ENCODE results near the gene AASDH. TPM values are rescaled to one million over a fixed set of nuclear protein-coding genes. Genes with fewer than 3 reads are reported as not detected.

AASDH gene
- polyA plus RNA-seq, 1 donor (not counting 4 experiments of a cell fraction or from before 2014, with no cell fraction given): 15.5 TPM

GRCh38 chr4:56321251-56321650 lies 66.0 kb downstream of the AASDH start:
- Histone ChIP-seq H4K20me1 (ENCODE audit: control insufficient read depth, extremely low read depth, insufficient read depth, low read length) (no peaks in the 10 kb centered on the region), H3K27ac (ENCODE audit: control insufficient read depth, insufficient read depth, low read length) (no peak overlapping the region), H3K4me3 (ENCODE audit: control insufficient read depth in 2 of 3, extremely low read depth in 1 of 3, insufficient read depth in 2 of 3, low read depth in 1 of 3, low read length in 3 of 3) (no peak overlapping the region), H3K9me3 (ENCODE audit: control insufficient read depth, low read depth, low read length) (no peaks in the 10 kb centered on the region), H3K4me2 (ENCODE audit: control insufficient read depth, extremely low read depth, insufficient read depth, low read depth, low read length) (no peak overlapping the region), H3K36me3 (ENCODE audit: control insufficient read depth in 2 of 2, extremely low read depth in 1 of 2, insufficient read depth in 2 of 2, low read length in 2 of 2) (no peaks in the 10 kb centered on the region), H2AFZ (ENCODE audit: control insufficient read depth, low read length) (no peak overlapping the region), H3K9ac (ENCODE audit: control insufficient read depth, extremely low read depth, insufficient read depth, low read length) (no peak overlapping the region), H3K9me1 (ENCODE audit: control insufficient read depth, extremely low read depth, insufficient read depth, low read length) (no peaks in the 10 kb centered on the region), H3K27me3 (ENCODE audit: control insufficient read depth, extremely low read depth, insufficient read depth, low read length) (no peaks in the 10 kb centered on the region), H3K4me1 (ENCODE audit: control insufficient read depth, extremely low read depth, insufficient read depth, low read length) (no peaks in the 10 kb centered on the region), H3K79me2 (ENCODE audit: control insufficient read depth, insufficient read depth, low read length) (no peaks in the 10 kb centered on the region)
- no peak for FAIRE-seq
- dilution Hi-C loops (cut with MboI; ENCODE audit: extremely low pct_ligation_motif_present, low sequenced_read_pairs): no loop called here
- DNase-seq (ENCODE audit: low read depth, low spot score): no peak
- TF ChIP-seq CTCF (optimal IDR thresholded peaks at IDR 0.05 in 1 of 3, IDR thresholded peaks at IDR 0.05 in 1 of 3, conservative IDR thresholded peaks at IDR 0.05 in 1 of 3; ENCODE audit: extremely low read depth in 1 of 3, insufficient read depth in 2 of 3, low read length in 3 of 3) (no peak), EZH2 (IDR thresholded peaks at IDR 0.05; ENCODE audit: low read length) (no peak)

GRCh38 chr4:56320293-56320692 lies 67.0 kb downstream of the AASDH start:
- Histone ChIP-seq H2AFZ (ENCODE audit: control insufficient read depth, low read length) (no peak overlapping the region), H3K4me2 (ENCODE audit: control insufficient read depth, extremely low read depth, insufficient read depth, low read depth, low read length) (no peak overlapping the region), H3K4me1 (ENCODE audit: control insufficient read depth, extremely low read depth, insufficient read depth, low read length) (no peaks in the 10 kb centered on the region), H3K79me2 (ENCODE audit: control insufficient read depth, insufficient read depth, low read length) (no peaks in the 10 kb centered on the region), H3K27ac (ENCODE audit: control insufficient read depth, insufficient read depth, low read length) (no peak overlapping the region), H3K9me1 (ENCODE audit: control insufficient read depth, extremely low read depth, insufficient read depth, low read length) (no peaks in the 10 kb centered on the region), H3K4me3 (ENCODE audit: control insufficient read depth in 2 of 3, extremely low read depth in 1 of 3, insufficient read depth in 2 of 3, low read depth in 1 of 3, low read length in 3 of 3) (no peak overlapping the region), H3K9me3 (ENCODE audit: control insufficient read depth, low read depth, low read length) (no peaks in the 10 kb centered on the region), H3K9ac (ENCODE audit: control insufficient read depth, extremely low read depth, insufficient read depth, low read length) (no peak overlapping the region), H3K27me3 (ENCODE audit: control insufficient read depth, extremely low read depth, insufficient read depth, low read length) (no peaks in the 10 kb centered on the region), H4K20me1 (ENCODE audit: control insufficient read depth, extremely low read depth, insufficient read depth, low read length) (no peaks in the 10 kb centered on the region), H3K36me3 (ENCODE audit: control insufficient read depth in 2 of 2, extremely low read depth in 1 of 2, insufficient read depth in 2 of 2, low read length in 2 of 2) (no peaks in the 10 kb centered on the region)
- DNase-seq (ENCODE audit: low read depth, low spot score): no peak
- peak; percentile 5 for FAIRE-seq
- dilution Hi-C loops (cut with MboI; ENCODE audit: extremely low pct_ligation_motif_present, low sequenced_read_pairs): no loop called here
- TF ChIP-seq CTCF (optimal IDR thresholded peaks at IDR 0.05 in 1 of 3, IDR thresholded peaks at IDR 0.05 in 1 of 3, conservative IDR thresholded peaks at IDR 0.05 in 1 of 3; ENCODE audit: extremely low read depth in 1 of 3, insufficient read depth in 2 of 3, low read length in 3 of 3) (no peak), EZH2 (IDR thresholded peaks at IDR 0.05; ENCODE audit: low read length) (no peak)
